Spleen (tissue), 7 donors: ENCODE results near the gene FIGNL1.

ENCODE experiments used
- CTCF ChIP-seq, 11 experiments: fragments of 200-600 bp in 7 of 11; fragments of 450-650 bp in 4 of 11; sonication (generic) in 4 of 11; IDR thresholded peaks in 8 of 11; conservative IDR thresholded peaks in 3 of 11; 1 replicate in 7 of 11; 2 replicates in 4 of 11; pipeline versions ENCODE4 v1.4.0 to v1.8.0; 2016 to 2021; ENCODE audit warnings: antibody characterized with exemption in 11 of 11, inconsistent platforms in 4 of 11, mild to moderate bottlenecking in 1 of 11
- POLR2A ChIP-seq, 3 donors: fragments of 450-650 bp; IDR thresholded peaks; one replicate each; pipeline ENCODE4 v1.5.1; 2017; ENCODE audit warnings: antibody characterized with exemption in 3 of 3, mild to moderate bottlenecking in 1 of 3
- POLR2AphosphoS5 ChIP-seq, 3 donors: sonication (generic); formaldehyde crosslinking; IDR thresholded peaks; one replicate each; pipeline ENCODE4 v1.5.1; 2017; ENCODE audit warnings: antibody characterized with exemption in 3 of 3
- donor health status: DM: no; HTN: no; CAD: no; lungs with moderate emphysema.
- donor health status: DM: no; HTN: no; CAD: no.
- donor health status: DM: no; HTN: no; CAD: no.

- TF ChIP-seq CTCF (IDR thresholded peaks at IDR 0.05 in 8 of 11, conservative IDR thresholded peaks at IDR 0.05 in 3 of 11) = no peak
- no peak for TF ChIP-seq POLR2A (IDR thresholded peaks at IDR 0.05)
- no peak for TF ChIP-seq POLR2AphosphoS5 (IDR thresholded peaks at IDR 0.05)
These were observed 25.2 kb upstream of the FIGNL1 start for GRCh38 chr7:50475340-50475739.
